OCI-LY7 (cell line): ENCODE measurements around the gene MFAP3L. TPM values are rescaled to one million over a fixed set of nuclear protein-coding genes. Genes with fewer than 3 reads are reported as not detected.
A peak's percentile ranks its signal among the peaks of the same experiment; 100 is the strongest.

Experiments used
- Bru-seq: library from RNA; stranded (reverse); fragments of 400-500 nt; gene quantifications from one replicate; lab custom pipeline; 2021; lab: Mats Ljungman, UMichigan
- BruChase-seq, 2 experiments: library from RNA; stranded (reverse); fragments of 400-500 nt; gene quantifications; one replicate each; lab custom pipeline; 2021; lab: Mats Ljungman, UMichigan
- BruUV-seq: library from RNA; stranded (reverse); fragments of 400-500 nt; replicated peaks from 2 replicates; lab custom pipeline; 2021; lab: Mats Ljungman, UMichigan
- CTCF ChIA-PET: fragments of 300-600 bp; sonication (Branson Sonifier 250); formaldehyde crosslinking; loops from one replicate; lab custom pipeline; 2022; ENCODE audit warnings: antibody characterized with exemption; ENCODE audit not compliant: unreplicated experiment; lab: Charles Lee
- POLR2A ChIA-PET: fragments of 300-600 bp; sonication (Branson Sonifier 250); formaldehyde crosslinking; loops from one replicate; lab custom pipeline; 2022; ENCODE audit warnings: antibody characterized with exemption; lab: Charles Lee
- DNase-seq: peaks from one replicate; pipeline ENCODE4 v3.0.0-alpha.2; 2015; ENCODE audit warnings: low spot score
- H2AFZ ChIP-seq: fragments of 200-600 bp; sonication (generic), shearing (Covaris generic); 2 replicates; pipeline ENCODE4 v1.6.1; 2014; ENCODE audit warnings: mild to moderate bottlenecking, antibody characterized with exemption, low read length, moderate library complexity
- H3K27ac ChIP-seq: fragments of 200-600 bp; sonication (generic); 2 replicates; pipeline ENCODE4 v1.5.1; 2014; ENCODE audit warnings: mixed run types, low read depth, mild to moderate bottlenecking, moderate library complexity, low read length, inconsistent platforms; ENCODE audit not compliant: poor library complexity, severe bottlenecking
- H3K36me3 ChIP-seq: fragments of 200-600 bp; sonication (generic); 2 replicates; pipeline ENCODE4 v1.6.1; 2014; ENCODE audit warnings: mild to moderate bottlenecking, antibody characterized with exemption, low read length, moderate library complexity, mixed read lengths; ENCODE audit not compliant: insufficient read depth
- H3K4me1 ChIP-seq: fragments of 200-600 bp; sonication (generic); 2 replicates; pipeline ENCODE4 v1.5.1; 2014; ENCODE audit warnings: mild to moderate bottlenecking, low read length; ENCODE audit not compliant: insufficient read depth, poor library complexity, severe bottlenecking
- H3K4me2 ChIP-seq: fragments of 200-600 bp; sonication (generic); 2 replicates; pipeline ENCODE4 v1.6.1; 2014; ENCODE audit warnings: mild to moderate bottlenecking, low read length
- H3K4me3 ChIP-seq: fragments of 200-600 bp; sonication (generic); 2 replicates; pipeline ENCODE4 v1.5.1; 2014; ENCODE audit warnings: mild to moderate bottlenecking, low read depth, low read length; ENCODE audit not compliant: poor library complexity, severe bottlenecking
- H3K79me2 ChIP-seq: fragments of 200-600 bp; sonication (generic); 2 replicates; pipeline ENCODE4 v1.6.1; 2016; ENCODE audit warnings: low read depth, mild to moderate bottlenecking, low read length, moderate library complexity, mixed read lengths; ENCODE audit not compliant: insufficient read depth
- H3K9me2 ChIP-seq: fragments of 200-600 bp; sonication (generic); 2 replicates; pipeline ENCODE4 v1.6.1; 2016; ENCODE audit warnings: mild to moderate bottlenecking, low read length, mixed read lengths; ENCODE audit not compliant: insufficient read depth
- H3K9me3 ChIP-seq: fragments of 200-600 bp; sonication (generic); 2 replicates; pipeline ENCODE4 v1.6.1; 2014; ENCODE audit warnings: mild to moderate bottlenecking, mixed run types, low read length, mixed read lengths
- H4K20me1 ChIP-seq: fragments of 200-600 bp; sonication (generic); 2 replicates; pipeline ENCODE4 v1.6.1; 2014; ENCODE audit warnings: mild to moderate bottlenecking, antibody characterized with exemption, low read length, moderate library complexity, mixed read lengths; ENCODE audit not compliant: insufficient read depth
- CTCF ChIP-seq: fragments of 200-600 bp; sonication (generic); conservative IDR thresholded peaks from 2 replicates; pipeline ENCODE4 v1.5.1; 2014; ENCODE audit warnings: mild to moderate bottlenecking, antibody characterized with exemption, low read length, moderate library complexity, mixed read lengths
- EZH2phosphoT487 ChIP-seq: fragments of 200-600 bp; sonication (generic); IDR thresholded peaks from 2 replicates; pipeline ENCODE4 v1.6.1; 2018; ENCODE audit warnings: low read depth, borderline replicate concordance, mild to moderate bottlenecking, mixed run types, antibody characterized with exemption, low read length, moderate library complexity, mixed read lengths
- intact Hi-C: fragments of 100-400 bp; cut with micrococcal nuclease; formaldehyde crosslinking; loops from one replicate; pipeline ENCODE4 v1.10.0; 2022; ENCODE audit not compliant: unreplicated experiment
- long read RNA-seq: library from polyadenylated mRNA; stranded (forward); transcript quantifications from one replicate; pipeline ENCODE4 v2.0.0, GENCODE V29; 2022
- total RNA-seq, 2 experiments: library from RNA; depleted of rRNA in 1 of 2; stranded (reverse); fragments of >200 nt in 1 of 2; shearing (Covaris generic) in 1 of 2; gene quantifications; 2 replicates each; pipeline ENCODE4 v1.2.3, GENCODE V29; 2014 to 2022

MFAP3L gene
- total RNA-seq (2014; rRNA removed; shearing (Covaris generic)) (not detected in 2 replicates), total RNA-seq (2022) (not detected in 2 replicates), Bru-seq, nascent RNA (percentile 3 among the genes with signal in this experiment), BruChase-seq, experiment 1, labeled RNA remaining after a 6-hour chase (percentile 3 among the genes with signal in this experiment), BruChase-seq, experiment 2, labeled RNA remaining after a 2-hour chase (not detected)
- long read RNA-seq: 0 reads

- DNase-seq: no peak
- no TSS peak for BruUV-seq
- intact Hi-C loops: no loop called here
Measured at GRCh38 chr4:170026253-170027021, at the start of gene MFAP3L. Gene MFAP3L (minus strand): TSS chr4:170026395. CDS start chr4:170005877, 20,518 bp downstream.

GRCh38 chr4:170071196-170071595 is 45.0 kb upstream of the MFAP3L start:
- Histone ChIP-seq H2AFZ (no peak overlapping the region), H3K79me2 (no peaks in the 10 kb centered on the region), H3K36me3 (no peaks in the 10 kb centered on the region), H3K4me1 (no peaks in the 10 kb centered on the region), H3K4me2 (no peak overlapping the region), H3K27ac (no peak overlapping the region), H3K4me3 (no peak overlapping the region), H3K9me3 (no peaks in the 10 kb centered on the region), H4K20me1 (no peaks in the 10 kb centered on the region), H3K9me2 (no peaks in the 10 kb centered on the region)
- no peak for DNase-seq
- intact Hi-C loops: no loop called here
- TF ChIP-seq EZH2phosphoT487 (no peak), CTCF (no peak)
- ChIA-PET POLR2A (no interaction called here), CTCF (no interaction called here)
- no TSS peak for BruUV-seq

More at GRCh38 chr4:170026253-170027021, at the start of gene MFAP3L:
- no peak for TF ChIP-seq EZH2phosphoT487
- no peak for TF ChIP-seq CTCF
- POLR2A ChIA-PET: no interaction called here
- Histone ChIP-seq H2AFZ (peak within 1 kb of the TSS; percentile 31; the same call in 1 of the 2 replicates), H3K27ac (no peak within 1 kb of the TSS), H3K4me3 (peak within 1 kb of the TSS; percentile 32), H3K4me2 (peak within 1 kb of the TSS; percentile 41), H3K36me3 (no peaks in the 10 kb centered on the region), H3K79me2 (no peaks in the 10 kb centered on the region), H3K9me2 (no peaks in the 10 kb centered on the region), H3K4me1 (no peaks in the 10 kb centered on the region), H3K9me3 (no peaks in the 10 kb centered on the region), H4K20me1 (no peaks in the 10 kb centered on the region)
- CTCF ChIA-PET: no interaction called here
